ENCODE results near the gene P2RX2.

GRCh38 chr12:132593071-132593470 is 25.5 kb upstream of the P2RX2 start:
- TF ChIP-seq CTCF (IDR thresholded peaks at IDR 0.05) (no peak), EZH2 (IDR thresholded peaks at IDR 0.05) (no peak), EZH2phosphoT487 (IDR thresholded peaks at IDR 0.05) (no peak)

All from neural progenitor cell (in vitro differentiated cells).